Gastroesophageal sphincter (tissue), 4 donors: ENCODE data around the gene SLC9A7. TPM values are rescaled to one million over a fixed set of nuclear protein-coding genes. Genes with fewer than 3 reads are reported as not detected.

Experiments used
- ATAC-seq: fragments of 150-250 bp; one replicate; pipeline ENCODE4 v1.9.1; 2016; ENCODE audit warnings: mild to moderate bottlenecking, moderate library complexity
- H3K27ac ChIP-seq, 4 donors: fragments of 200-600 bp; sonication (generic) in 3 of 4; 1 replicate in 3 of 4; 2 replicates in 1 of 4; pipeline ENCODE4 v1.5.1; 2016 to 2019
- H3K27me3 ChIP-seq: fragments of 200-600 bp; sonication (generic); one replicate; pipeline ENCODE4 v1.5.1; 2019
- H3K36me3 ChIP-seq, 2 donors: fragments of 200-600 bp; sonication (generic); one replicate each; pipeline ENCODE4 v1.5.1; 2019; ENCODE audit warnings: control low read depth in 1 of 2
- H3K4me1 ChIP-seq, 3 donors: fragments of 200-600 bp; sonication (generic); 1 replicate in 2 of 3; 2 replicates in 1 of 3; pipeline ENCODE4 v1.5.1; 2016 to 2019; ENCODE audit warnings: control low read depth in 2 of 3
- H3K4me3 ChIP-seq, 2 donors: fragments of 200-600 bp; sonication (generic); one replicate each; pipeline ENCODE4 v1.5.1; 2019; ENCODE audit warnings: mild to moderate bottlenecking in 1 of 2, moderate library complexity in 1 of 2
- H3K9me3 ChIP-seq, 3 donors: fragments of 200-600 bp; sonication (generic); one replicate each; pipeline ENCODE4 v1.5.1; 2017 to 2019; ENCODE audit warnings: control low read depth in 2 of 3
- EP300 ChIP-seq: sonication (generic); formaldehyde crosslinking; IDR thresholded peaks from one replicate; pipeline ENCODE4 v1.6.1; 2017; ENCODE audit warnings: antibody characterized with exemption, mild to moderate bottlenecking
- POLR2A ChIP-seq, 2 donors: fragments of 450-650 bp; IDR thresholded peaks; one replicate each; pipeline ENCODE4 v1.6.1; 2017; ENCODE audit warnings: antibody characterized with exemption in 2 of 2, mild to moderate bottlenecking in 2 of 2, moderate library complexity in 1 of 2
- POLR2AphosphoS5 ChIP-seq: sonication (generic); formaldehyde crosslinking; IDR thresholded peaks from one replicate; pipeline ENCODE4 v1.6.1; 2017; ENCODE audit warnings: antibody characterized with exemption
- WGBS, 2 donors: methylation state at CpG; one replicate each; pipeline ENCODE4 v1.1.5; 2018; ENCODE audit warnings: low coverage in 1 of 2; 5-methylcytosine and 5-hydroxymethylcytosine counted together
- total RNA-seq, 4 donors: library from RNA; depleted of rRNA; stranded (reverse); fragments of >200 nt; gene quantifications; one replicate each; pipeline ENCODE4 v1.1.0, GENCODE V29; 2016
- TF ChIP-seq, protein P1 (sequence below), 4 experiments: fragments of 200-600 bp in 2 of 4; fragments of 450-650 bp in 2 of 4; sonication (generic) in 1 of 4; IDR thresholded peaks; one replicate each; pipeline ENCODE4 v1.5.1; 2017 to 2019; ENCODE audit warnings: antibody characterized with exemption in 4 of 4, mild to moderate bottlenecking in 2 of 4, moderate library complexity in 2 of 4

The SLC9A7 gene
- total RNA-seq, 4 donors from 2014 or later = 3.5 to 6.1 (median 4.2) TPM

DNA sequence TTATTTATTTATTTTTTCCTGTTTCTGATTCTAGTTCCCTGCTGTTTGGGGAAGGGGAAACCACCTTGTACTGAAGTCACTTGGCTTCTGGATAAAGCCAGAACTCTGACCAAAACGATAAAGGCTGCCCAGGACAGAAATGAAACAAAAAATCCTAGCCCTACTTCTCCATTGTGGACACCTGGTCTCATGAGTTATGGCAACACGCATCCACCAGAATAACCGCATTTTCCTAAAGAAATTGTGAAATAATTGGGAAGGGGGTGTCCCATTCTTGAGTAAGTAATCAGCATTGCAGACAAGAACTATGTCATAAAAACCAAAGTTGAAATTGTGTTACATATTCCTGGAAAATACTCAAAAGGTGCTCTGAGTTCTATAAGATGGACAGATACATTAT, 42.1 kb downstream of the SLC9A7 start:
- no peak for ATAC-seq
- Histone ChIP-seq H3K4me1 (no peaks in the 10 kb centered on the region), H3K27ac (no peak overlapping the region), H3K9me3 (no peaks in the 10 kb centered on the region), H3K36me3 (no peaks in the 10 kb centered on the region), H3K27me3 (no peaks in the 10 kb centered on the region), H3K4me3 (no peak overlapping the region)
- WGBS, 2 donors = 61% methylated on average over 3 of the region's 3 CpGs; no CpG with 5 or more reads in 1 of the 2 donors
- no peak for TF ChIP-seq POLR2A (IDR thresholded peaks at IDR 0.05)
- TF ChIP-seq EP300 = no peak
- TF ChIP-seq, protein P1, sequence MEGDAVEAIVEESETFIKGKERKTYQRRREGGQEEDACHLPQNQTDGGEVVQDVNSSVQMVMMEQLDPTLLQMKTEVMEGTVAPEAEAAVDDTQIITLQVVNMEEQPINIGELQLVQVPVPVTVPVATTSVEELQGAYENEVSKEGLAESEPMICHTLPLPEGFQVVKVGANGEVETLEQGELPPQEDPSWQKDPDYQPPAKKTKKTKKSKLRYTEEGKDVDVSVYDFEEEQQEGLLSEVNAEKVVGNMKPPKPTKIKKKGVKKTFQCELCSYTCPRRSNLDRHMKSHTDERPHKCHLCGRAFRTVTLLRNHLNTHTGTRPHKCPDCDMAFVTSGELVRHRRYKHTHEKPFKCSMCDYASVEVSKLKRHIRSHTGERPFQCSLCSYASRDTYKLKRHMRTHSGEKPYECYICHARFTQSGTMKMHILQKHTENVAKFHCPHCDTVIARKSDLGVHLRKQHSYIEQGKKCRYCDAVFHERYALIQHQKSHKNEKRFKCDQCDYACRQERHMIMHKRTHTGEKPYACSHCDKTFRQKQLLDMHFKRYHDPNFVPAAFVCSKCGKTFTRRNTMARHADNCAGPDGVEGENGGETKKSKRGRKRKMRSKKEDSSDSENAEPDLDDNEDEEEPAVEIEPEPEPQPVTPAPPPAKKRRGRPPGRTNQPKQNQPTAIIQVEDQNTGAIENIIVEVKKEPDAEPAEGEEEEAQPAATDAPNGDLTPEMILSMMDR (IDR thresholded peaks at IDR 0.05) = no peak
- no peak for TF ChIP-seq POLR2AphosphoS5

- no peak for ATAC-seq
- no peak overlapping the region for H3K27ac ChIP-seq
- TF ChIP-seq POLR2AphosphoS5 = no peak
- TF ChIP-seq POLR2A (IDR thresholded peaks at IDR 0.05) = no peak
- TF ChIP-seq, protein P1 (IDR thresholded peaks at IDR 0.05) = no peak
- TF ChIP-seq EP300 = no peak
- H3K4me1 ChIP-seq = no peaks in the 10 kb centered on the region
- H3K9me3 ChIP-seq = no peaks in the 10 kb centered on the region
- 91% methylated on average over 1 of the region's 1 CpG; no CpG with 5 or more reads in 1 of the 2 donors for WGBS, 2 donors
- H3K36me3 ChIP-seq = no peaks in the 10 kb centered on the region
- no peaks in the 10 kb centered on the region for H3K27me3 ChIP-seq
- H3K4me3 ChIP-seq = no peak overlapping the region
Measured at GRCh38 chrX:46715997-46716396, 42.9 kb downstream of the SLC9A7 start.

- H3K27me3 ChIP-seq = no peaks in the 10 kb centered on the region
- no peak for TF ChIP-seq EP300
- TF ChIP-seq POLR2A (IDR thresholded peaks at IDR 0.05) = no peak
- H3K27ac ChIP-seq = no peak overlapping the region
- no peaks in the 10 kb centered on the region for H3K4me1 ChIP-seq
- no peaks in the 10 kb centered on the region for H3K9me3 ChIP-seq
- no peak for ATAC-seq
- no peaks in the 10 kb centered on the region for H3K36me3 ChIP-seq
- 79 to 90% methylated on average over 3 to 5 of the region's 5 CpGs for WGBS, 2 donors
- H3K4me3 ChIP-seq = no peak overlapping the region
Measured at GRCh38 chrX:46715530-46715929, 43.4 kb downstream of the SLC9A7 start.

GRCh38 chrX:46713672-46714490, 45.0 kb downstream of the SLC9A7 start:
- no peaks in the 10 kb centered on the region for H3K27me3 ChIP-seq
- H3K36me3 ChIP-seq = no peaks in the 10 kb centered on the region
- no peak overlapping the region for H3K4me3 ChIP-seq
- WGBS, 2 donors = 61 to 62% methylated on average over 5 of the region's 5 CpGs
- TF ChIP-seq POLR2AphosphoS5 (no peak), POLR2A (IDR thresholded peaks at IDR 0.05) (no peak), EP300 (no peak)
- TF ChIP-seq, protein P1 (IDR thresholded peaks at IDR 0.05) = no peak
- H3K4me1 ChIP-seq = no peaks in the 10 kb centered on the region
- no peak overlapping the region for H3K27ac ChIP-seq
- ATAC-seq = no peak
- no peaks in the 10 kb centered on the region for H3K9me3 ChIP-seq

GRCh38 chrX:46712764-46713163, 46.2 kb downstream of the SLC9A7 start:
- no peaks in the 10 kb centered on the region for H3K9me3 ChIP-seq
- no peak overlapping the region for H3K27ac ChIP-seq
- H3K4me1 ChIP-seq = no peaks in the 10 kb centered on the region
- no peaks in the 10 kb centered on the region for H3K36me3 ChIP-seq
- 43 to 50% methylated on average over 1 of the region's 1 CpG for WGBS, 2 donors
- TF ChIP-seq, protein P1 (IDR thresholded peaks at IDR 0.05) = no peak
- H3K4me3 ChIP-seq = no peak overlapping the region
- no peaks in the 10 kb centered on the region for H3K27me3 ChIP-seq
- no peak for ATAC-seq
